ENCODE results near the gene ACTR1A.

The ACTR1A gene

GRCh38 chr10:102534333-102534732, 31.8 kb upstream of the ACTR1A start:
- no peaks in the 10 kb centered on the region for H3K27me3 Mint-ChIP-seq (ENCODE audit: low read depth)
- H3K27ac Mint-ChIP-seq, result no peak overlapping the region
- no peaks in the 10 kb centered on the region for H3K9me3 Mint-ChIP-seq
- H3K4me3 Mint-ChIP-seq, result no peak overlapping the region
- DNase-seq (ENCODE audit: low spot score), result no peak
- no peaks in the 10 kb centered on the region for H3K36me3 Mint-ChIP-seq (ENCODE audit: low read depth)
- no peaks in the 10 kb centered on the region for H3K4me1 Mint-ChIP-seq (ENCODE audit: low read depth)

GRCh38 chr10:102527546-102527945, 25.0 kb upstream of the ACTR1A start:
- H3K4me1 Mint-ChIP-seq (ENCODE audit: low read depth), result peaks cover 2% of the 10 kb centered on the region

DNA sequence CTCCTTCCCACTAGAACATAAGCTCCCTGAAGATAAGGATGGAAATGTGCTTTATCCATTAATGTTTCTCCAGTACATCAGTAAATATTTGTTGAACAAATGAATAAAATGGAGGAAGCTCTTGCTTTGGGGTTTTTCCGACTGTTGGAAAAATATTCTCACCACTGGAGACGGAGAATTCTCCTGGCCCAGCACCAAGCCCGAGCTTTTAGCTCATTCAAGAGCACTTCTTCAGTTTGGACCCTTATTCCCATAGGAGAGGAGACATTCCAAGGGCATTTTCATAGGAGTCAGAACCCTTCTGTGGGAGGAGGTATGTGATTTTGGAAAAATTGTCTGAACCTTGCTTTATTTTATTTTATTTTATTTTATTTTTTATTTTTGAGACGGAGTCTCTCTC, 22.2 kb upstream of the ACTR1A start:
- peaks cover 5% of the 10 kb centered on the region for H3K36me3 Mint-ChIP-seq (ENCODE audit: low read depth)
- H3K9me3 Mint-ChIP-seq, result no peaks in the 10 kb centered on the region
- H3K4me1 Mint-ChIP-seq (ENCODE audit: low read depth), result peaks cover 2% of the 10 kb centered on the region
- no peaks in the 10 kb centered on the region for H3K27me3 Mint-ChIP-seq (ENCODE audit: low read depth)
- DNase-seq (ENCODE audit: low spot score), result no peak
- no peak overlapping the region for H3K27ac Mint-ChIP-seq
- H3K4me3 Mint-ChIP-seq, result no peak overlapping the region

More at GRCh38 chr10:102527546-102527945, 25.0 kb upstream of the ACTR1A start:
- Mint-ChIP-seq H3K4me3 (no peak overlapping the region), H3K27ac (no peak overlapping the region), H3K36me3 (ENCODE audit: low read depth) (peaks cover 3% of the 10 kb centered on the region), H3K9me3 (no peaks in the 10 kb centered on the region), H3K27me3 (ENCODE audit: low read depth) (no peaks in the 10 kb centered on the region)
- no peak for DNase-seq (ENCODE audit: low spot score)

GRCh38 chr10:102523250-102524029, 20.9 kb upstream of the ACTR1A start:
- H3K36me3 Mint-ChIP-seq (ENCODE audit: low read depth), result peaks cover 5% of the 10 kb centered on the region

DNA sequence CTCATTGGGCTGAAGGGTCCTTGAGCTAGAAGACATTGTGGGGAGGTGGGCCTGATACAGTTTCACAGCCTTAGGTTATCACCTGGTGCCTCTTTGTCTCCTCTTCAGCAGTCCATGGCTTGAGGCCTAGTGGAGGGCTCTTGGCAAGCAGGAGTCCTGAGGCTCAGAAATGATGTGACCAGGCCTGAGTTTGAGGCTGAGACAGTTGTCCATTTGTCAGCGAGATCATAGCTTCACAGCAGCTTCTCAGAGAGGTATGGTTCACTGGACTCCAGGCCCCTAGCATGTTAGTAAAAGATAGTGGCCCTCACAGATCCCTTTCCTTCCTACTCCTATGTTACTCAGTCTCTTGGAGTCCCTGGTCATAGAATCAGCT, 20.4 kb upstream of the ACTR1A start:
- Mint-ChIP-seq H3K36me3 (ENCODE audit: low read depth) (peaks cover 5% of the 10 kb centered on the region), H3K4me3 (no peak overlapping the region), H3K27ac (no peak overlapping the region), H3K9me3 (no peaks in the 10 kb centered on the region), H3K4me1 (ENCODE audit: low read depth) (no peaks in the 10 kb centered on the region), H3K27me3 (ENCODE audit: low read depth) (no peaks in the 10 kb centered on the region)
- no peak for DNase-seq (ENCODE audit: low spot score)

More at GRCh38 chr10:102523250-102524029, 20.9 kb upstream of the ACTR1A start:
- no peaks in the 10 kb centered on the region for H3K27me3 Mint-ChIP-seq (ENCODE audit: low read depth)
- no peaks in the 10 kb centered on the region for H3K9me3 Mint-ChIP-seq
- H3K4me1 Mint-ChIP-seq (ENCODE audit: low read depth), result no peaks in the 10 kb centered on the region
- no peak overlapping the region for H3K27ac Mint-ChIP-seq
- DNase-seq (ENCODE audit: low spot score), result peak; percentile 15
- H3K4me3 Mint-ChIP-seq, result no peak overlapping the region

DNA sequence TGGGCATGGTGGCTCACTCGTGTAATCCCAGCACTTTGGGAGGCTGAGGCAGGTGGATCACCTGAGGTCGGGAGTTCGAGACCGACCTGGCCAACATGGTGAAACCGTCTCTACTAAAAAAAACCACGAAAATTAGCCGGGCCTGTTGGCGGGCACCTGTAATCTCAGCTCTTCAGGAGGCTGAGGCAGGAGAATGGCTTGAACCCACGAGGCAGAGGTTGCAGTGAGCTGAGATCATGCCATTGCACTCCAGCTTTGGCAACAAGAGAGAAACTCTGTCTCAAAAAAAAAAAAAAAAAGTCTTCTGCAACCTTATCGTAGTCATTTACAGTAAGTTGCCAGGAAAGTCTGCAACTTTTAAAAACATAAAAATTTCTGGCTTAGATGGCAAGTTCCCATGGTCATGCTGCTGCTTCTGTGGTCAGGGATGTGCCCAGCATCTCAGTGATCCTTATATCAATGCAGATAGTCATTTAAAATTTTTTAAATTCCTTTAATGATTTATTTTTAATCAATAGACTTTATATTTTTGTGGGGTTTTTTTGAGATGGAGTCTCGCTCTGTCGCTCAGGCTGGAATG, 16.8 kb upstream of the ACTR1A start:
- no peaks in the 10 kb centered on the region for H3K27me3 Mint-ChIP-seq (ENCODE audit: low read depth)
- H3K9me3 Mint-ChIP-seq, result no peaks in the 10 kb centered on the region
- no peak overlapping the region for H3K27ac Mint-ChIP-seq
- DNase-seq (ENCODE audit: low spot score), result no peak
- H3K4me1 Mint-ChIP-seq (ENCODE audit: low read depth), result no peaks in the 10 kb centered on the region
- peaks cover 5% of the 10 kb centered on the region for H3K36me3 Mint-ChIP-seq (ENCODE audit: low read depth)
- no peak overlapping the region for H3K4me3 Mint-ChIP-seq

DNA sequence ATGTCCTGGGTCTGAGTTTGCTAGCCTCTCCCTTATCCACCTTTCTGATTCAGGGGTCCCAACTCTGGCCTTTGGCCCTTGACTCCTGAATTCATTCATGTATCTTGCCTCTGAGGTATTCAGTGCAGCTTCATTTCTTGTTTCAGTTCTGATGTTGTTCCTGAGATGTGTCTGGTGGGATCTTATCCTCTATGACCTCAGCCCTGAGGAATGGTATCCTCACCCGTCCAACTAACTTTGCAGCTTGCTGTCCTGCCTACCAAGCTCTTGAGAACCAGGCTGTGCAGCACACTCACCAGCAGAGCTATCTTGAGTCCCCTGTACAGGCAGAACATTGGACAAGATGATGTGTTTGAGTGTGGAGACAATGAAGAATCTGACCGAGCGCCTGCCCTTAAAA, 15.0 kb upstream of the ACTR1A start:
- Mint-ChIP-seq H3K27me3 (ENCODE audit: low read depth) (no peaks in the 10 kb centered on the region), H3K4me3 (no peak overlapping the region), H3K36me3 (ENCODE audit: low read depth) (peaks cover 8% of the 10 kb centered on the region), H3K4me1 (ENCODE audit: low read depth) (no peaks in the 10 kb centered on the region), H3K27ac (no peak overlapping the region), H3K9me3 (no peaks in the 10 kb centered on the region)
- no peak for DNase-seq (ENCODE audit: low spot score)

DNA sequence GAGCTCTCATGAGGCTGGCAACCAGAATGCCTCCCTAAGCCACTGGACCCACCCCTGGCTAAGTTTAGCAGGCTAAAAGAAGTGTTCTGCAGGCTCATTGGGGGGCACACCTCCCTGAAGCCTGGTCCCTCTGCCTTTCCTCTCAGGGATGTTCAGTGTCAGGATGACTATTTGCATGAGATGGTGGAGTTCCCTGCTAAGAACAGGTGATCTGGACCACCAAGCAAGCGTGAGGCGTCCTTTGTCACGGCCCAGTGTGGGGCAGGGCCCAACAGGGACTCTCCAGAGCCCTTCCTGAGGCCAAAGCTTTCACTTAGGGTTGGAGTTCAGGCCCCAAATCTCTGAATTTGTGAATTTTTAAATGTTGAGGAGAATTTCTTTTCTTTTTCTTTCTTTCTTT, 13.2 kb upstream of the ACTR1A start:
- DNase-seq (ENCODE audit: low spot score), result no peak
- Mint-ChIP-seq H3K27ac (no peak overlapping the region), H3K36me3 (ENCODE audit: low read depth) (peaks cover 14% of the 10 kb centered on the region)

DNA sequence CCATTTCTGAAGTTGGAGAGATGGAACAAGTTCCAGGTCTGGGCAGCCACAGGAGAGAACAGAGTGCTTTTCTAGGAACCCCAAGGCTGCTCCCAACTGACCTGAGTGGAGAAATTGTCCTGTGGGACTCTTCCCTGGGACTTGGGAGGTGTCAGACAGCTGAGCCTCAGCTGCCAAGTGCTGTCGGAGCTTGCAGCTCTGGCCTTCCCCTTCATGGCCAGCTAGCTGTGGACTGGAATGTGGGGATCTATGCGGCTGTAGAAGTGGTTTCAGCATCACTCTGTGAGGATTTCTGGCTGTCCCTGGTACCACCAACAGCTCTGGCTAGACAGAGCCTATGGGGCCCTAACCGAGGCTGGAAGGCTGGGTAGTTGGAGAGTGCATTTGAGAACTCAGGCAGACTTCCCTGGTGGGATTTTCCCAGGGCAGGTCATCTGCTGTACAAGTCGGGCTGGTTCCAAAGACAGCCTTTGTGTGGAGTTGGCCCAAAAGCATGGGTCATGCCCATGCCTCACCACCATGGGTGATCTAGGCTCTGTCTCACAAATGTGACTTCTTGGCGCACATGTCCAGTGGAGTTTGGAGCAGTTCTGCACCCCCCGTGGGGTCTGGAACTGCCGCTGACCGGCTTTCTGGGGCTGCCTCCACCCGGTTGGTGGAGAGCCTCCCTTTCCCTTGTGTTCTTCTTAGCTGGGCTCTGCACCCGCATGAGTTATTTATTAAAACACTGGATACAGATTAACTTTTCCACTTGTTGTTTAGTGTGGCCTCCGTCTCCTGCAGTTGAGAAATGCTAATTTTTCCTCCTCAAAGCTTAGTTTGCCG, 12.2 kb upstream of the ACTR1A start:
- Mint-ChIP-seq H3K4me3 (no peak overlapping the region), H3K9me3 (no peaks in the 10 kb centered on the region), H3K4me1 (ENCODE audit: low read depth) (peaks cover 8% of the 10 kb centered on the region), H3K36me3 (ENCODE audit: low read depth) (peaks cover 14% of the 10 kb centered on the region), H3K27me3 (ENCODE audit: low read depth) (no peaks in the 10 kb centered on the region), H3K27ac (no peak overlapping the region)
- DNase-seq (ENCODE audit: low spot score), result no peak

More for the DNA sequence above, 13.2 kb upstream of the ACTR1A start:
- Mint-ChIP-seq H3K9me3 (no peaks in the 10 kb centered on the region), H3K4me1 (ENCODE audit: low read depth) (peaks cover 8% of the 10 kb centered on the region), H3K4me3 (no peak overlapping the region), H3K27me3 (ENCODE audit: low read depth) (no peaks in the 10 kb centered on the region)

DNA sequence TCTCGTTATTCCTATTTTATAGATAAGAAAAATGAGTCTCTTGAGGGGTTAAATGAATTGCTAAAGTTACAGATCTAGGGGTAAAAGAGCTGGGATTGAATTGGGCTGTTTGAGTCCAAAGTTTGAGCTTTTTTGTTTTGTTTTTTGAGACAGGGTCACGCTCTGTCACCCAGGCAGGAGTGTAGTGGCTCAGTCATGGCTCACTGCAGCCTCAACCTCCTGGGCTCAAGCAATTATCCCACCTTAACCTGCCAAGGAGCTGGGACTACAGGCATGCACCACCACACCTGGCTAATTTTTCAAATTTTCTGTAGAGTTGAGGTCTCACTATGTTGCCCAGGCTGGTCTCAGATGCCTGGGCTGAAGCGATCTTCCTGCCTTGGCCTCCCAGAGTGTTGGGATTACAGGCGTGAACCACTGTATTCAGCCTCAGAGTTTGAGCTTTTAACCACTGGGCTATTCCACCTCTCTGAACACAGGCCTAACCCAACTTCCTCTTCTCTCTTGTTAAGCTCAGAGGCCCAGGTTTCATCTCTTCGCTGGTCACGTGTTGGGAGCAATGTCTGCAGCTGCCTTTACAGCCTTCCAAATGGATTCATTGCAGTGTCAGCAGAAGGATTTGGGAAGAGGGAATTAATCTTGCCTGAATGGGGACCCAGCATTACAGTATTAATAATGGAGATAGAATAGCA, 9.2 kb upstream of the ACTR1A start:
- Mint-ChIP-seq H3K27me3 (ENCODE audit: low read depth) (no peaks in the 10 kb centered on the region), H3K36me3 (ENCODE audit: low read depth) (peaks cover 26% of the 10 kb centered on the region), H3K4me3 (no peak overlapping the region), H3K27ac (peak overlapping the region; percentile 46), H3K9me3 (no peaks in the 10 kb centered on the region), H3K4me1 (ENCODE audit: low read depth) (peaks cover 20% of the 10 kb centered on the region)
- DNase-seq (ENCODE audit: low spot score), result no peak

DNA sequence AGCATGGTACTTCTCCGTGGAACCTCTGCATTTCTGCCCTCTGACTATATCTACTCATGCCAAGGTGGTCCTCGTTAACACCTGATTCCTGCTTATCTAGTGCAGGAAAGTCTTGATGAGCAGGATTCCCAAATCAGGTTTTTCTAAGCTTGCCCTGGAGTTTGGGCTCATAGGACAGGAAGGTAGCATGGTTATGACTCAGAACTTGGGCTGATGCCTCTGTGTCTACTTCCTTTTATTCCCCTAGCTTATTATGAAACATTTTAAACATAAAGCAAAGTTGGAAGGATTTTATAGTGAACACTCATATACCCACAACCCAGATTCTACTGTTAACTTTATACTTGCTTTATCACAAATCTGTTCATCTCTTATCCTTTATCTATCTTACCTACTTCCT, 6.9 kb upstream of the ACTR1A start:
- peak overlapping the region; percentile 4 for H3K27ac Mint-ChIP-seq
- H3K27me3 Mint-ChIP-seq (ENCODE audit: low read depth), result no peaks in the 10 kb centered on the region
- no peaks in the 10 kb centered on the region for H3K9me3 Mint-ChIP-seq
- H3K4me1 Mint-ChIP-seq (ENCODE audit: low read depth), result peaks cover 31% of the 10 kb centered on the region
- H3K36me3 Mint-ChIP-seq (ENCODE audit: low read depth), result peaks cover 34% of the 10 kb centered on the region
- no peak for DNase-seq (ENCODE audit: low spot score)
- no peak overlapping the region for H3K4me3 Mint-ChIP-seq

DNA sequence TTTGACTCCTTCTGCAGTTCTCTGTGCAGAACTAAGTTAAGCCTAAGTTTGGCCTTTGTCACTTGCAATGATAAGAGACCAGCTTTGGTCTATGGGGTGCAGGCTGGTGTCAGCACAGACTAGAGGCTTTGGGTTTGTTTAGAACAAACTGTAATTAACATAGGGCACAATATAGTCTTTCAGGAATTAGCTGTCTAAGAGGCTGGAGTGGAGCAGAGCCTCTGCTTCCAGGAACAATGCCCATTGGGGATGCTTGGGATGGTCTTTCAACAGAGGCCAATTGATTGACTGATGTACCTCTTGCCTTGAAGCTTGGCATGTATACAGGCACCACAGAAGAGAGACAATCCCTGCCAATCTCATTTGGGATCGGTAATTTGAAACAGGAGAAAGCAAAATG, 6.0 kb upstream of the ACTR1A start:
- Mint-ChIP-seq H3K36me3 (ENCODE audit: low read depth) (peaks cover 30% of the 10 kb centered on the region), H3K4me3 (no peak overlapping the region), H3K27ac (no peak overlapping the region)

GRCh38 chr10:102507521-102507920, 5.0 kb upstream of the ACTR1A start:
- H3K27ac Mint-ChIP-seq, result no peak overlapping the region
- H3K36me3 Mint-ChIP-seq (ENCODE audit: low read depth), result peaks cover 28% of the 10 kb centered on the region
- H3K4me3 Mint-ChIP-seq, result no peak overlapping the region
- H3K27me3 Mint-ChIP-seq (ENCODE audit: low read depth), result no peaks in the 10 kb centered on the region
- H3K4me1 Mint-ChIP-seq (ENCODE audit: low read depth), result peaks cover 34% of the 10 kb centered on the region
- H3K9me3 Mint-ChIP-seq, result no peaks in the 10 kb centered on the region
- no peak for DNase-seq (ENCODE audit: low spot score)

More for the DNA sequence above, 6.0 kb upstream of the ACTR1A start:
- Mint-ChIP-seq H3K4me1 (ENCODE audit: low read depth) (peaks cover 31% of the 10 kb centered on the region), H3K9me3 (no peaks in the 10 kb centered on the region), H3K27me3 (ENCODE audit: low read depth) (no peaks in the 10 kb centered on the region)
- no peak for DNase-seq (ENCODE audit: low spot score)

Data from T-helper 2 cell treated with Interferon-gamma antibody and Interleukin-4, amounts not matched to agents 5 μg/mL and 100 μg/mL, for 36 hours (primary cell).